ENCODE measurements around the gene EXOC3L2.
"Not testable (repeated sequence)": the region's sequence is repeated elsewhere in the genome, so short reads cannot be mapped to it uniquely, and the experiment has no call there.

Gene EXOC3L2

GRCh38 chr19:45255611-45256157 is 10.5 kb upstream of the EXOC3L2 start:
- no peak for DNase-seq

- DNase-seq = no peak
Observed at GRCh38 chr19:45254044-45254531, 8.9 kb upstream of the EXOC3L2 start.

DNA sequence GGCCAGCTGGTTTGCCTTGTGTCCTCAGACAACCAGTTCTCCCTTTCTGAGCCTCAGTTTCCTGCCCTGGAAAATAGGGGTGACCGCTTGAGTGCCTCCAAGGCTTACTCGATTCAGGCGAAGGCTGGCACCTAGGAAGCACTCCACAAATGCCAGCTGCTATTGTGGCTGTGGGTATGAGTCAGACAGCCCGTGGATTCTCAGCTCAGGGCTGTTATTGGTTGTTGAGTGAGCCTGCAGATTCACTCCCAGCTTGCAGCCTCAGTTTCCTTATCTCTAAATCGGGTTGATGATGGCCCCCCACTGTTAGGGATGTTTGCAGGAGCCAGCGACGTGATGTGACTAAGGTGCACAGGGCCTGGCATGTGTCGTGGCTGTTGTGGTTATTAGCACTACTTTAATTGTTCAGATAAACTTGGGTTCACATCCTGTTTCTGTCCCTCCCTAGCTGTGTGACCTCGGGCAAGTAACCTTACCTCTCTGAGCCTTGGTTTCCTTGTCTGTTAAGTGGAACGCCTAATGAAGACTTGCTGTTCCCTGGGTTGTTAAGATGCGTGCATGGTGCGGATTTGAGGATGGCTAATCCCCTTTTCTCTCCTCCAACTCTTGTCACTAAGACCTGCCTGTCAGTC is 8.3 kb upstream of the EXOC3L2 start:
- DNase-seq = no peak

- DNase-seq = no peak
Observed at GRCh38 chr19:45251452-45252354, 6.5 kb upstream of the EXOC3L2 start.

- peak; percentile 66 for DNase-seq
Observed at GRCh38 chr19:45250832-45251451, 5.7 kb upstream of the EXOC3L2 start, which contains the start of gene MARK4. Gene MARK4, plus strand, starts transcription at chr19:45251271. Its CDS starts 318 bp downstream, at chr19:45251589.

- DNase-seq = no peak
Observed at GRCh38 chr19:45250216-45250831, 5.1 kb upstream of the EXOC3L2 start.

GRCh38 chr19:45249261-45250033 is 4.2 kb upstream of the EXOC3L2 start:
- DNase-seq = no peak

GRCh38 chr19:45247136-45247535 is 1.9 kb upstream of the EXOC3L2 start:
- DNase-seq = no peak

- no peak for DNase-seq
Observed at GRCh38 chr19:45245826-45246225, 619 bp upstream of the EXOC3L2 start.

DNA sequence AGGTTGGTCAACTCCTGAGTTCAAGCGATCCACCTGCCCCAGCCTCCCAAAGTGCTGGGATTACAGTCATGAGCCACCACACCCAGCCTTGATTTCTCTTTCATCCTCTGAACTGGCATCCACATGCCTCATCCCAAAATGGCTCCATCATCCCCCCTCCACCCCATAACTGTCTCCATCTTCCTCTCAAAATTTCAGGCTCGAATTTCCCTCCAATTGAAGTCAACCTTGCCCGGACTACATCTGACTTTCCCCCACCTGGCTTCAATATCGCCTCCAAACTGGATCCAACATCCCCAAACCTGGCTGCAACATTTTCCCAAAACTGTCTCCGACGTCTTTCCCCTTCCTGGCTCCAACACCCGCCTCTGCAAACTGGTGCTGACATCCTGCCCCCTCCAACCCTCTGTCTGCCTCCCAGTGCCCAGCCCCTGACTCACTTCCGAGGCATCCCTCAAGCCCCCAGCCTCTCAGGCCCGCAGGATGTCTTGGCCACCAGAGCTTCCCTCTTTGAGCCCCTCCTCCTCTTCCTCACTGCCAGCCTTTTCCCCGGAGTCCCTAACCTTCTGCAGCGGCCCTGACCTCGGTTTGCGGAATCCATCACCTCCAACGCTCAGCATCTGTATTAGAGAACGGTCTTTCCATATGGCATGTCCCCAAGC is 943 bp downstream of the EXOC3L2 start:
- no peak for DNase-seq

DNA sequence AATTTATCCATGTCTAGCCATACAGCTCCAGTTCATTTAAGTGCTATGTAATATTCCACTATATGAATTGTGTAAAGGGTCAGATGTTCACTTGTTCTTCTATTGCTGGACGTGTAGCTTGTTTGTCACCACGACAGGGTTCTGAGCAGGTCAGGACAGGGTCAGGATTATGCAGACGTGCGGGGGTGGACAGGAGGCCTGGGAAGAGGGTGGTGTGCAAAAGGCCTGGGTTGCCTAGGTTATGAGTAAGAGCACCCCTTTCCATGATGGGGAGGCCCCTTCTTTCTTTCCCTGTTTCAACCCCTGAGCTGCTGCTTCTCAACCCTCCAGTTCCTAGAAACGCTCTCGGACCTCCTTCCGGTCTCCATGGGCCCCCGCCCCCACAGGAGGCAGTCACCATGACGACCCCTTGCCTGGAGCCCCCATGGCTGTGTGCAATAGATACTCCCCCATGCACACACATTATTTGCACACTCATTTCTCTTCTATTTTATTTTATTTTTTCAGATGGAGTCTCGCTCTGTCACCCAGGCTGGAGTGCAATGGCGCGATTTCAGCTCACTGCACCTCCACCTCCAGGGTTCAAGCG is 2.0 kb downstream of the EXOC3L2 start:
- no peak for DNase-seq

DNA sequence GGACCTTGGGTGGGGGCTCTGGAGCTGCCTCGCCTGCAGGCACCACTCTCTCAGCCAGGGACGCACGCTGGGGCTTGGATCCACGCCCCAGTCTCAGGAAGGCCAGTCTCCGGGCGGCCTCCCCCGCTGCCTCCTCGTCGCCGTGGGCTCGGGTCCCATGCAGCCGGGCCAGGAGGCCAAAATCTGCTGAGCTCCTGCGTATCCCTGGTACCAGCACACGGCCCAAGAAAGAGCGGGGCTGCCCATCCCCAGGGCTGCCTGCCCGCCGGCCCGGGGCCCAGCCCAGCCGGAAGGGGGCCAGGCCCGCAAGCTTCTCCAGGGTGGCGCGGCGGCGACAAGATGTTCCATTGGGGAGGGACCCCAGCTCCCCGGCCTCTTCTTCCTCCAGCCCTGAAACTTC is 6.7 kb downstream of the EXOC3L2 start:
- DNase-seq = no peak

- no peak for DNase-seq
Observed at GRCh38 chr19:45235485-45235884, 9.7 kb downstream of the EXOC3L2 start.

DNA sequence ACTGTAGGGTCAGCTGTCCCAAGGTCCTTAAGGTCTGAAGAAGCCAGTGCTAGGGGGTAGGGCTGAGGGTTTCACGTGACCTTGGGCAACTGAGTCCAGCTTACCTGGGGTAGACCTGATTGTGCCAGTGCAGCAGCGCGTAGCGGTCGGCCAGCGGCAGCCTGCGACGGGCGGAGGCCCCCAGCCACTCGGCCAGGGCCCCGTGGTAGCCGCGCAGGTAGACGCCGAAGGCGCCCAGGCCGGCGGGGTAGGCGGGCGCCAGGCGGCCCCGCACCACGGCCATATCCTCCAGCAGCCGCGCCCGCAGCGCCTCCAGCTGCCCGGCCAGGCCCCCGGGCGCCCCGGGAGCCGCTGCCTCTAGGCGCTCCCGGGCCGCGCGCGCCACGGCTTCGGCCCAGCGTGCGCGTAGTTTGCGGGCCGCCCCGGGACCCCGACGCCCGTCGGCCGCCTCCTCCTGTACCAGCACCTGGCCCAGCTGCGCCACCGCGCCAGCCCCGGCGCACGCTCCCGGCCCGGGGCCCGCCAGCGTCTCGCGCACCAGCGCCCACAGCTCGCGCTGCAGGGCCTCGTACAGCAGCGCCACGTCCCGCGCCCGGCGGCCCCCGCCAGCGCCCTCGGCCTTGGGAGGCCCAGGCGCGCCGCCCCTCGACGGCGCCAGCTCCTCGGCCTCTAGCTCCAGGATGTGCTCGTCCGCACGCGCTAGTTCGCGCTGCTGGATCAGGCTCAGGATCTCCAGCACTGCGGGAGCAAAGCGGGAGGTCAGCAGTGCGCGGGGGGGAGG is 10.9 kb downstream of the EXOC3L2 start:
- DNase-seq = no peak

DNA sequence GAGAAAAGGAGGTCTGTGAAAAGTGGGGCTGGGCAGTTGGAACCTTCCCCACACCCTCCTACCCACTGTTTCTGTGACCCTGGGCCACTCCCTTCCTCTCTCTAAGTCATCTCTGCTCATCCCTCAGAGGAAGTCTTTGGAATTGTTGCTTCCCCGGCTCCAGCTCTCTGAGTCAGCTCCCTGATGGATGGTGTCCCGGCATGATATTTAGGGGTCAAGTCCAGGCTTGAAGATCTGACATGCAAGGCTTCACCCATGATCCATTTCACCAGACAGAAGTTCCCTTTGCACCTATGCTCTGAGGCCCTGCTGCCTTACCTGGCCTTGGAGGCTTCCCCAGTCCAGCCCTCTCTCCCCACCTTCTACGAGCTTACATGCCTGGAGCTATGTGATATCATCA is 13.3 kb downstream of the EXOC3L2 start:
- DNase-seq = no peak

- DNase-seq = not testable (repeated sequence)
Observed at GRCh38 chr19:45229056-45229455, 16.2 kb downstream of the EXOC3L2 start.

DNA sequence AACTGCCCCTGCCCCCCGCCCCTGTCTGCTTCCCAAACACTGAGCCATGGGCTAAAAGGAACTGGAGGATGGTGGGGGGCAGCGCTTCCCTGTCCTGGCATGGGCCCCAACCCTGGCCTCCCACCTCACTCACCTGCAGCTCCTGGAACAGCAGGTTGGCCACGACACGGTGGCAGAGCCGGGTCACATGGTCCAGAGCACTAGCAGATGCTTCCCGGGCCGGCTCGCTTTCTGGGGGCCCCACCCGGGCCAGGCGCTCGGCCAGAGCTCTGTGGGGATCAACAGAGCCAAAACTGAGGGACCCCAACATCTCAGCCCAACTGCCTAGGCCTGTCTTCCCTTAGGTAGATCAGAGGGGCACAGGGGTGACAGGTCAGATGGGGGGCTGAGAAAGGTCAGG is 20.6 kb downstream of the EXOC3L2 start:
- no peak for DNase-seq

- no peak for DNase-seq
Observed at GRCh38 chr19:45223879-45224278, 21.3 kb downstream of the EXOC3L2 start.

- no peak for DNase-seq
Observed at GRCh38 chr19:45222724-45223123, 22.5 kb downstream of the EXOC3L2 start.

All from fibroblast of skin of scalp (primary cell).